NAMALWA (cell line): ENCODE results near the gene MPHOSPH6.
A peak's percentile ranks its signal among the peaks of the same experiment; 100 is the strongest.
"Not testable (repeated sequence)": the region's sequence is repeated elsewhere in the genome, so short reads cannot be mapped to it uniquely, and the experiment has no call there.

Experiments
- DNase-seq: peaks from one replicate; pipeline ENCODE4 v3.0.0-alpha.2; 2015; ENCODE audit warnings: low spot score

MPHOSPH6 gene, protein sequence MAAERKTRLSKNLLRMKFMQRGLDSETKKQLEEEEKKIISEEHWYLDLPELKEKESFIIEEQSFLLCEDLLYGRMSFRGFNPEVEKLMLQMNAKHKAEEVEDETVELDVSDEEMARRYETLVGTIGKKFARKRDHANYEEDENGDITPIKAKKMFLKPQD

DNA sequence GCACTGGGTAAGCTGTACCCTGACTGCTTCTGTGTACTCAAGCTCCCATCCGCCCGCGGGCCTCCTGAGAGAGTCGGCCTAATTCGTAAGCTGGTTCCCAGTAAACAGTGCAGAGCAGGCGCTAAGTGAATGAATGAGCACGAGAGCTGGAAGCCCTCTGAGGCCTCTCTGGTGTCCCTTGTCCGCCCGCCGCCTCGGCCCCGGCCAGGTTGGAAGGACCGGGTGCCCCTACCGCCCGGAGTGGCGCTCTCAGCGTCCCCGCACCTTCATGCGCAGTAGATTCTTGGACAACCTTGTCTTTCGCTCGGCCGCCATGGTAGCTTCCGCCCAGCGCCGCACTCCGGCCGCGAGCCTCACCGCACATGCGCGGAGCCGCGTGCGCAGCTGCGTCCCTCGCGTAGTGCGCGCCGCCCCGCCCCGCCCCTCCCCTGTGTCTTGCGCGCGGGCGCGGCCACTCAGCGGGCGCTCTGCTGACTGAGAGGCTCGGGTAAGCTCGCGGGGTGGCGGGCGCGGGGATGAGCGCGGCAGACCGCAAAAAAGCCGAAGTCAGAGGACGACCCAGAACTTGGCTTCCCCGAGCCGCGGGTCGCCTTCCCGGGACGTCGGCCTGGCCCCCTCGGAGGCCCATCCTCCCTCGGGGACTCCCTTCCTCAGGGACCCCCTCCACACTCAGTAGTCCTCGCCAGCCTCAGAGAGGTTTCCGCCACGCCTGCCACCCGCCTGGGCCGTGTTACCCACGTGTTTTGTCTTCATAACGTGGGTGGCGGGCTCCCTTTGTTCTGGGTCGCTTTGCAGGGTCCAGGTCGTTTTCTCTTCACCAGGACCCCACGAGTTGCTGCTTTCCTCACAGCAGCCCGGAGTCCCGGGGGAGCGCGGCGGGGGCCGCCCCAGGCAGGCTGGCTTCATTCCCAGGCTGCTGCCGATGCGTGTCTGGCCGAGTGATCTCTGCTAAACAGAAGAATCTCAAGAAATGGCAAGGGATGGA lies at the start of gene MPHOSPH6:
Gene MPHOSPH6, minus strand, starts transcription at position 364 of the 985 bp plus-strand sequence. Its CDS starts 49 bp downstream, at position 315.
- DNase-seq, result peak; percentile 92

DNA sequence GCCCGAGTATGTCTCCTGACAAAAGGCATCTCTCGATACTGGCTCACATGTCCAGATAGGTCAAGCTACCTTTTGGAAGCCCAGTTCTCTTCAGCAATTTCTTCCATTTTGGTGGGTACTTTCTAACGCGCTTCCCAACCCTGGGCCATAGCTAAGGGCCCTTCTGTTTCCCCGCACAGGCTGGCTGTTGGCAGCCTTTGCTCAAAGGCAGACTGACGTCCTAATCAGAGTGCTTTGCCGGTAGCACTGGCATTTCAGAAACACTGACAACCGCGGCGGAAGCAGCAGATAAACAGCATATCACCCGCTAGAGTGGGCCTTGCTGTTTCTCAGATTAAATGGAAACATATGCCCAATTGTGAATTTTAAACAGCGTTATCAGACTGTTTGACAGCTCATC lies 49.3 kb upstream of the MPHOSPH6 start:
- DNase-seq, result no peak

DNA sequence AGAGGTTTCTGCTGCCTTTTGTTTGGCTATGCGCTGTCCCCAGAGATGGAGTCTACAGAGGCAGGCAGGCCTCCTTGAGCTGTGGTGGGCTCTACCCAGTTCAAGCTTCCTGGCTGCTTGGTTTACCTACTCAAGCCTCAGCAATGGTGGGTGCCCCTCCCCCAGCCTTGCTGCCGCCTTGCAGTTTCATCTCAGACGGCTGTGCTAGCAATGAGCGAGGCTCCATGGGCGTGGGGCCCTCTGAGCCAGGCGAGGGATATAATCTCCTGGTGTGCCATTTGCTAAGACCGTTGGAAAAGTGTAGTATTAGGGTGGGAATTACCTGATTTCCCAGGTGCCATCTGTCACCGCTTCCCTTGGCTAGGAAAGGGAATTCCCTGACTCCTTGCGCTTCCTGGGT lies 39.3 kb upstream of the MPHOSPH6 start:
- not testable (repeated sequence) for DNase-seq

DNA sequence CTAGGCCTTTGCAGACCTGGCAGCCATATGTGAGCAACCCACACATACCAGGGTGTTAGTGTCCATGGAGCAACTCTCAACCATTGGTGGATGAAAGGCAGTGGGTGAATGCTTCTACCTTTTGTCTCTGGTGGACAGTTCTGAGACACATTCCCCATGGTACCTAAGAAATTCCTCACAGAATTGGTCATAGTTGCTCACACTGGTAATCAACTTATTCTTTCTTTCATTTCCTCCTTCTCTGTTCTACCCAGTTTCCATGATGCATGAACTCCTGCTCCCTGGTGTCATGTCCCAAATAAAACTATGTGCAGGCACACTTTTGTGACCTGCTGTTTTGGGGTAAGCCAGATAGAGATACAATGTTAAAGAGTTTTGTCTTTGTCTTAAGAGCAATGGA lies 33.2 kb upstream of the MPHOSPH6 start:
- DNase-seq, result no peak

DNA sequence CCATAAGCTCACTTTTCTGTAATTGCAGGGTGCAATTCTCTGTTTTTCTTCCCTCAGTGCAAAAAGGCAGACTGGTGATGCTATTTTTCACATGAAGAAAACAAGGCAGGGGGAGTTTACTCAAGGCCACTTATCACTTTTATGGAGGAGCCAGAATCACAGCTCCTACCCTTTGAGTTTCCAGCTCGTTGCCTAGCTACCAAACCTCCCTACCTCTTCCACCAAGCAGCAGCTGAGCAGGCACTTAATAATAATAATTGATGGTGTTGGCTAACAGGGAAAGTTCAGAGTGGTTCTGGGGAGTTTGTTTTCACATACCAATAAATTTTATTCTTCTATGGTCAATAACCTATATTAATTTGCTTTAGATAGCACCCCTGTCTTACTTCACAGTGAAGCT lies 31.9 kb upstream of the MPHOSPH6 start:
- DNase-seq, result no peak

DNA sequence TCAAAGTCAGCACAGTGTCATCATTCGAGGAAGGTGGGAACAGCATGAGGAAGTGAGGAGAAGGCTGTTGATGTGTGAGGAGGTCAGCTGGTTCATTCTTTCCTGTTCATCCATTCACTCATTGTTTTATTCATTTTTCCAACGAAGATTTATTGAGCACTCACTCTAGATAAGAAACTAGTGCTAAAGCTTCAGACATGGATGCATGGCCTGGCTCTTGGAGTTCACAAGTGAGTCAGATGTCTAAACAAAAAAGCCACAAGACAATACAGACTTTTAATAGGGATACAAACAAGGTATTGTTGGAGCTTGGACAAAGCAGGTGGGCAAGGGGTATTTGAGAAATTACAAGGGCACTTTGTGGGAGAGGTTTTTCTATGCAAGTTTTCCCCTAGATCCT lies 31.3 kb upstream of the MPHOSPH6 start:
- no peak for DNase-seq

DNA sequence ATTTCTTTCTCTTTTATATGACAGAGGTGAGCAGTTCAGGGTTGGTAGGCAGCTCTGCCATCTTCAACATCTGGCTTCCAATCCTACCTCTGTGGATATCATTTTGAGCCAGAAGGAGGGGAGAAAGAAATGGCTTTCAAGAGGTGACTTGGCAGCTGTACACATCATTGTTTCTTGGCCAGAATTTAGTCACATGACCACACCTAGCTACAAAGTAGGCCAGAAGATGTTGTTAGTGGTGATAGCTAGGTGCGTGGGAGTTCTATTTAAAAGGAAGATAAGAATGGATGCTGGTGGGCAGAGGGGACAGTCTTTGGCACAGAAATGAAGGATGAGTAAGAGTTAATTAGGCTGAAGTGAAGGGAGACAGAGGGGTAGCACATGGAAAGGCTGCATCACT lies 29.2 kb upstream of the MPHOSPH6 start:
- no peak for DNase-seq

DNA sequence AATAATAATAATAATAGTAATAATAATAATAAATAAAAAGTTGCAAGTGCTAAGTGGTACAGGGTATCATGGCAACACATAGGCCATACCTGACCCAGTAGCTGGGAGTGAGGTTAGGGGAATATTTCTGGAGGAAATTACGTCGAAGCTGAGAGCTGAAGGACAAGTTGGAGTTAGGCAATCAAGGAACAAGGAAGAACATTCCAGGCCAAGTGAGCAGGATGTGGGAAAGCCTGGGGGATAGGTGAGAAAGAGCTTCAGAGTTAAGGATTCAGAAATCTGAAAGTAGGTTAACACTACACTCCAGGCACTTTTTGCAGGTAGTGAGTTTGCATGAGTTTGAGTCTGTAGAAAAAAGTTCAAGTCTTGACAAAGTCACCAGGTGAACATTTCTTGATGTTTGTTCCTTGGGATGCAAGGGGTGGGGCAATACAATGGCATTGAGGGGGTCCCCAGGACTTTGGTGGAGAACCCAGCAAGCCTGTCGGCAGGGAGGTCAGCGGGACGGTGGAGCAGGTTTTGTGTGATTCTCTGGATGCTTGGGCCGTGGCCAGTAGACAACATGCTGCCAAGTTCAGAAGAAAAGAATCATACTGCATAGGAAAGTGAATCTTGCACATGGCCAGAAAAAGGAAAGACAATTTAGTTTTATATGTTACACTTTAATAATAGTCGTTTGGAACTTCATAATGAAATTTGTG lies 27.7 kb upstream of the MPHOSPH6 start:
- no peak for DNase-seq

DNA sequence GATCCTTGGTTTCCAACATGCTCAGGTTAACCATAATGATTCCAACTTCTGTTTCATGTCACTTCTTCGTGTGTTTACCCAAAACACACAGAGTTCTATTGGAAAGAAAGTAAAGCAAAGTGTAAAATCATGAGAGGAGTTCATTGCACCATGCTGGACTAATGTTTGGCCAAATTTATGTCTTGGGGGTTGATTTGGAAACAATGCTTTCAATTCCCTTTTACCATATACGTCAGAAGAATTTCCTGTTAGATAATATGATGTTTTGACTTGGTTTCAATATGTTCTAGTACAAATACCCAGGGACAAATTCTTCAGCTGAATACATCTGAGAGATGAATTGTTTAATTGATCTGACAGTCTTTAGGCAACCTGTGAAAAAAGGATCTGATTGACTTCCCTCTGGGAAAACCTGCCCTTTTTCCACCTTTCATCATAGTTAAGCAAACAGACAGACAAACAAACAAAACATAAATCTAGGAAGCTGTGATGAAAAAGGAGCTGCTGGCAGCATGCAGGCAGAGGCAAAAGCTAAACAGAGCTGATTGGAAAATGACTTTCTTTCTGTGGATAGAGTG lies 26.0 kb upstream of the MPHOSPH6 start:
- no peak for DNase-seq

DNA sequence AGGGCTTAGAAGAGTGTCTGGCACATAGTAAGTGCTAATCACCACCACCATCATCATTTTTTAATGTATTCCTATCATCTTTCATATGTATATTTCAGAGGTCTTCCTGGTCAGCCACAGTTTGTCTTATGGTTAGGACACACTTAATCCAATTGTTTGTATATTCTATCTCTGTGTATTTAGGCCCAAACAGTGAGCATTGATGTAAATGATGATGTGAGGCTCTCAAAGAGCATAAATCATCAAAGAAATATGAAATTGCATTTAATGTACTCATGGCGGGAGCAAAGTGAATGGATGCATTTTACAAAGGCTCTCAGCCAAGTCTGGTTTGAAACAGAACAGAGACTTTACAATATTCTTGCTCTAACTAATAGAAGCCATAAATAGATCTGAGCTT lies 24.1 kb upstream of the MPHOSPH6 start:
- no peak for DNase-seq

DNA sequence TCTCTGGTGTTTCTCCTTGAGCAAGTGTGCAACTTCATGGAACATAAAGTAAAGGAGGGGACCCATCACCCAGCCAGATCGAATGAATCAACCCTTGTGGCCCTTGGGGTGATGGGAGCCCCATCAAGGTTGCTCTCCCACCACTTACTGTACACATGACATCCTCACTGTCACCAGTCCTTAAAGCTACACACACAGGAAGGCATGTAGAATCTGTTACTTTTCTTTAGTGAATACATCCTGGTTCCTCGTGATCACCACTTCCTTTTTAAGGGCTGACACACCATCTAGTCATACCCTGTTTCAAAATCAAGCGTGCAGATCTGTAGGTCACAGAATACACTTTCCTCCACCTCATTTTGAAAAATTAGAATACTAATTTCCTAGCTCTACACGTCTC lies 22.6 kb upstream of the MPHOSPH6 start:
- DNase-seq, result no peak

DNA sequence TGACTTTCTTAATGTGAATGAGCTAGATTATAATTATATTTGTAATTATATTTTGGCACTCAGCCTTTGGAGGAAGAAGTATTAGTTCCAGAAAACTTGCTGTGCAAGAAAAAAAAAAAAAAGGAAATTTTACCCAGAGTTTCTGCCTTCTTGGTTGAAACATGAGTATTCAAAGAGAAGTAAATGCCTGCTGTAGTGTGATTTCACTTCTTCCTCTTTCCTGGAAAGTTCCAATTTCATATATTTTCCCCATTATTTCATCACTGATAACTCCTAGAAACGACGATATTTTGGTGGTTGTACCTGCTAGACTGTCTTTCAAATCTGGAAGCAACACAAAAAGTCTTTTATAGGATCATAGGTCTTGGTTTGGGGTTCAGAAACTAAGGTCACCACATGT lies 20.4 kb upstream of the MPHOSPH6 start:
- no peak for DNase-seq

DNA sequence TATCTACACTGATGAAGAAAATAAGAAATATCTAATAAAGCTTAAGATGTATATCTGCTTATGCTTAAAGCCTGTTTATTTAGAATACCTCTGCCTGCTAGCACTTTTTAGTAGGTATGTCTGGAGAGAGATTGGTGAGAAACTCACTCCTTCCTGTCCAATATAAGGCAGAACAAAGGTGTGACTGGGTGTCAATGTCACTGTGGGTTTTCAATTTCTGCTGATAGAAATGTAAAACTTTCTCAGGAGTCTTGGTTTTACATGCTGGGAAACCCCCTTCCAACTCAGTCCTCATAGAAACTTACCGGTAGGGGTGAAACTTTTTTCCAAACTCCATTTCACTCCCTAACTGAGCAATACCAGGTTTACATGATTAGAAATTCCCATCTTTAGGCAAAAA lies 17.8 kb upstream of the MPHOSPH6 start:
- no peak for DNase-seq

DNA sequence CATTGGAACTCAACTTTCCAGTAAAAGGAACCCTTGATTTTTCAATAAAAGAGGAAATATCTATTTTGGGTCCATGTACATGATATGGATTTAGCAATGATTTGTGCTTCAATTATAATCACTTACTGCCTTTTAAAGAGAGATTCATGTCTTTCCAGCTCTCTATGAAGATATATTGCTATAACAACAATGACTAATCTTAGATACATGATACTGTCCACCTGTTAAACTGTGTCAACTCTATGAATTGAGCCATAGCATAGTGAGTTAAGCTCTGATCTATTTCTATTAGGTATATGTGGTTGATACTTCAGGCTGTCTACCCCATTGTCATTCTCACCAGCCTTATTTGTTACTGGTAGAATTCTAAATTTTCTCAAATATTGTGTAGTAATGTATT lies 15.0 kb upstream of the MPHOSPH6 start:
- no peak for DNase-seq

DNA sequence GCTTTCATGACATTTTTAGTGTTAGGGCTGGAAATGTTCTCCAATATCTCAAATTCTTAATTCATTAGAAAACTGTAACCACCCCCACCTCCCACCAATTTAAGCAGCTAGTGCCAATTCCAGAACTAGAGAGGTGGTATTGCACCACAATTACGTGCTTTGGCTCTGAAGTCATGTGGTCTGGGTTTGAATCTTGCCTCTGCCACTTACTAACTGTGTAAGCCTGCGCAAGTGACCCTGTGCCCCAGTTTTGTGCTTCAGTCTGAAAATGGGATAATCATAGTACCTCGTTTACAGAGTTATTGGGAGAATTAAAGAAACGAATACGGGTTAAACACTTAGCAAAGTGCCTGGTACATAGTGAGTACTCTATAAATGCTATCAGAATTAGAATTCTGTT lies 14.2 kb upstream of the MPHOSPH6 start:
- DNase-seq, result no peak

DNA sequence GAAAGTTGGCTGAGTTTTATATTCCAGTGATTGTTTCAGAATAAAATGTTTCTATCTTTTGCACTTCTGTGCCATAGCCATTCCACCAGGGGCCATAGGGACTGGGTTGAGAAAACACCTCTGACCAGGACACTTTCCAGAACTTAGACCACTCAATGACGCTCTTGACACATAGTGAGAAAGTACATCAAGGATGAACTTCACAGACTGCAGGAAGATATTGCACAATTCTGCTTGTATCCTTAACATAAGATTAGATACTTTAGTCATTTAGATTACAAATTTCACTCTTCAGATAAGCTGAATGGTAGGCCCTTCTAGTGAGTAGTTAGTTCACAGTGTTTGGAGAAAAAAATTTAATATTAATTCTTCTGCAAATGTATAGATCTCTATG lies 13.0 kb upstream of the MPHOSPH6 start:
- no peak for DNase-seq

DNA sequence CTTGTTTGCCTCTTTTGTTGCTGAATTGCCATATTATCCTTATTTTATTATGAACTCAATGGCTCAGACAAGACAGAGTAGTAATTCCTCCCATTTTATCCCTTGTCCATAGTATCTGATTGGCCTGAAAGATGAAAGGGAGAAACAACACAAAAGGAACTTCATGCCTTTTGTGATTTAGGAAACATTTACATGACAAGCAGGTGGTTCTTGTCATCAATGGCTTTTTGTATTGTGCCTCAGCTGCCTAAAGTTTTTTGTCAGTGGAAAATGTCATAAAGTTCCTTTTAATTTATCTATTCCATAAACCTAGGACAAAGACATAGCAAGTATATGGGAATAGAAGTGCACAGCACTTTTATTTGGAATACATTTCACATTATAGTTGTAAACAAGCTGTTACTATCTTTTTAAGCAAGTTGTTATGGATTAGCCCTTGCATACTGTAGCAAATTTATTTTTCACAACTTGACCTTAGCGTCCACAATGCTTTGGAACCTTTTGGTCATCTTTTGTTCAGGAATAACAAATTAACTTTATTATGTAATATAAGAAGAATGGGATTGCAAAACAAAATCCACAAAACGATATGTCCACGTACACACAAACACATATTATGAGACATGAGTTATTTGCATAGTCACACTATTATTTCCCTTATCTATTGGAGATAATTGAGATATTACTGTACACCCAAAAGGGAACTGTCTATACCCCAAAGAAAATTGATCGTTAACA lies 12.4 kb upstream of the MPHOSPH6 start:
- no peak for DNase-seq

DNA sequence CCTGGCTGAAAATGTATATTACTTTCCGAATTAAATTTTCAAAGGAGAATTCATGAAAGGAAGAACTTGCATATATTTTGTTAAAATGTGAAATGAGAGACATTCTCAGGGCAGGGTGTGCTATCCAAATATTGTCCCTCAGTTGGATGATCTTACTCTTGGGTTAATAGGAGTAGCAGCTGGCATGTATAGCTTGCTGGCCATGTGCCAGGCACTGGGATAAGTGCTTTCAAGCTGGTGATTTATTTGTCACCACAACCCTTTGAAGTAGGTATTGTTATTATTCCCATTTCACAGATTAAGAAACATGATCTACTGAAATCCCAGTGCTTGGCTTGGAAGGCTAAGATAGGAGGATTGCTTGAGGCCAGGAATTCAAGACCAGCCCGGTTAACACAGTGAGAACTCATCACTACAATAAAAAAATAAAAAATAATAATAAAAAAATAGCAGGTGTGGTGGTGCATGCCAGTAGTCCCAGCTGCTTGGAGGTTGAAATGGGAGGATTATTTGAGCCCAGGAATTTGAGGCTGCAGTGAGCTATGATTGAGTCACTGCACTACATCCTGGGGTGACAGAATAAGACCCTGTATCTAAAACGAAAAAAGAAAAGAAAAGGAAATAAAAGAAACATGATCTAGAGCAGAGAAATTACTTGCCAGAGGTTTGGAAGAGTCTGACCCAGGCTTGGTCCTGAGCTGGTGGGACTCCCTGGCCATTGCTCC lies 11.6 kb upstream of the MPHOSPH6 start:
- DNase-seq, result no peak

DNA sequence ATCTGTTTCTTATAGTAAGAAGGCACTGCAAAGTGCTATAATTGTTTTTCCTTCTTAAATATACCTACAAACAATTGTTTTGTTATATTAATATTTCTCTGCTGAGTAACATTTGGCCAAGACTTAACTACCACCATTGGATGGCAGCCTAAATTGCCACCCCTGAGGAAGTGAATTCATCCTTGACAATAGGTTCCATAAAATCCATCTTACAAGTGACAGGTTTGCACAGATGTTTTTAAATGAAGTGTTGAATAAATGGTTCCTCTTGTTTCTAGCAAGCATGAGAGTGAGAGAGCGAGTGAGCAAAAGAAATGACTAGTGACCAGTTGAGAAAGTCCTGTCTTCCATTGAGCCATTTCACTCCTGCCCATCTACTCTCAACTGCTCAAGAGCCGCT lies 8.3 kb upstream of the MPHOSPH6 start:
- no peak for DNase-seq

DNA sequence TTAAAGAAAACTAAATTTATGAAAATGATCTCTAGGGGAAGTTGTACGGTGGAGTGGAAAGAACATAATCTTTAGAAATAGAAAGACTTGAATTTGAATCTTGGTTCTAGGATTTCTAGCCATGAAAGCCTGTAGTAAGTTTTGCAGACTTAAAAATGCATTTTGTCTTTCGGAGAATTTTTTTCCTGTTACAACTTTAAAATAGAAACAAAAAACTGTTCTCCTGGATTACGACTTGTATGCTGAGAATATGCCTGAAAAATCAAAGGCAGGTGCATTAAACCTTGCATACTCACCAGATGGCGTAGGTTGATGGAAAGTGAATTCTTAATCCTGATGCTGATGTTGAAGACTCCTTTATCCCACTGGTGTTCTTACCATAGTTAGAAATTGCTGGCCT lies 7.5 kb upstream of the MPHOSPH6 start:
- no peak for DNase-seq

DNA sequence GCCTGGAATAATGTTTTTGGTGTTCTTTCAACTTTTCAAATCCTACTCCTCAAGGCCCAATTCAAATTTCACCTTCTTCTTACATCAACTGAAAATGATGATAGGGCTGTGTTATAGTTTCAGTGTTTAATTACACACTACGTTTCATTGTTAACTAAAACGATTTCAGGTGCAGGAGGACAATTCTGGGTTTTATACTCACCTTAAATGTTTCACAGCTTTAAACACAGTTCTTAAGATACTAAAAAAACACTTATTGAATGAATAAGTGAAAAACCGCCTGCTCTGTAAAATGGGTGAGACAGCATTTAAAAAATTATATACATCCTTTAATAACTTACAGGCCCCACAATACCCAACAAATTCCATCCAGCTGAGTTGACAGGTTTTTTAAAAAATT lies 6.2 kb upstream of the MPHOSPH6 start:
- DNase-seq, result no peak
